Stomach smooth muscle (tissue), 2 donors: ENCODE results near the gene SART1.
"Not testable (repeated sequence)": the region's sequence is repeated elsewhere in the genome, so short reads cannot be mapped to it uniquely, and the experiment has no call there.

Source experiments
- H3K27ac ChIP-seq: one replicate; pipeline ENCODE4 v1.7.0; 2013; ENCODE audit warnings: mild to moderate bottlenecking, low read length, inconsistent platforms
- H3K27me3 ChIP-seq, 2 donors: one replicate each; pipeline ENCODE4 v1.7.0; 2013; ENCODE audit warnings: low read length in 2 of 2; ENCODE audit not compliant: insufficient read depth in 2 of 2, control insufficient read depth in 1 of 2
- H3K36me3 ChIP-seq, 2 donors: one replicate each; pipeline ENCODE4 v1.7.0; 2013; ENCODE audit warnings: low read length in 2 of 2; ENCODE audit not compliant: control insufficient read depth in 2 of 2, insufficient read depth in 2 of 2
- H3K4me1 ChIP-seq: one replicate; pipeline ENCODE4 v1.7.0; 2013; ENCODE audit warnings: low read length; ENCODE audit not compliant: control insufficient read depth, insufficient read depth
- H3K4me3 ChIP-seq, 2 donors: one replicate each; pipeline ENCODE4 v1.7.0; 2013; ENCODE audit warnings: low read length in 2 of 2
- H3K9ac ChIP-seq, 2 donors: one replicate each; pipeline ENCODE4 v1.7.0; 2013; ENCODE audit warnings: low read length in 2 of 2, mild to moderate bottlenecking in 1 of 2
- H3K9me3 ChIP-seq, 2 donors: one replicate each; pipeline ENCODE4 v1.7.0; 2013; ENCODE audit warnings: low read length in 2 of 2; ENCODE audit not compliant: control insufficient read depth in 2 of 2
- donor health status: healthy.
- donor health status: Pancreatic carcinoma.

SART1 gene

GRCh38 chr11:66020618-66021357 lies 59.3 kb downstream of the SART1 start:
- Histone ChIP-seq H3K4me3 (no peak overlapping the region), H3K9ac (no peak overlapping the region), H3K4me1 (peaks cover 6% of the 10 kb centered on the region), H3K36me3 (no peaks in the 10 kb centered on the region), H3K9me3 (no peaks in the 10 kb centered on the region), H3K27me3 (peaks cover 2 to 3% of the 10 kb centered on the region in 2 donors), H3K27ac (no peak overlapping the region)

GRCh38 chr11:66022401-66023185 lies 61.1 kb downstream of the SART1 start:
- H3K4me3 ChIP-seq: peak overlapping the region; percentile 36 to 55
- H3K9me3 ChIP-seq: no peaks in the 10 kb centered on the region
- peak overlapping the region; percentile 44 to 68 for H3K9ac ChIP-seq
- H3K36me3 ChIP-seq: no peaks in the 10 kb centered on the region
- no peak overlapping the region for H3K27ac ChIP-seq
- H3K4me1 ChIP-seq: peaks cover 6% of the 10 kb centered on the region
- peaks cover 2 to 3% of the 10 kb centered on the region in 2 donors for H3K27me3 ChIP-seq

GRCh38 chr11:66023186-66023440 lies 61.6 kb downstream of the SART1 start:
- H3K4me3 ChIP-seq, H3K4me1 ChIP-seq, H3K27ac ChIP-seq: not testable (repeated sequence)

GRCh38 chr11:66026017-66026529 lies 64.5 kb downstream of the SART1 start, which contains the start of gene CATSPER1:
CATSPER1 (minus strand) TSS chr11:66026479; CDS start chr11:66026379, 100 bp downstream.
- Histone ChIP-seq H3K27me3 (peaks cover 2 to 3% of the 10 kb centered on the region in 2 donors), H3K9me3 (no peaks in the 10 kb centered on the region), H3K4me3 (no peak within 1 kb of the TSS), H3K27ac (no peak within 1 kb of the TSS), H3K36me3 (no peaks in the 10 kb centered on the region), H3K4me1 (peaks cover 6% of the 10 kb centered on the region), H3K9ac (no peak within 1 kb of the TSS)

More at GRCh38 chr11:66023186-66023440, 61.6 kb downstream of the SART1 start:
- H3K9me3 ChIP-seq, H3K36me3 ChIP-seq, H3K27me3 ChIP-seq, H3K9ac ChIP-seq: not testable (repeated sequence)
